SH-SY5Y (cell line): ENCODE measurements around the gene USP35.

Experiments
- GATA2 ChIP-seq: IDR thresholded peaks from 2 replicates; pipeline ENCODE4 v1.6.1; 2011; ENCODE audit warnings: mild to moderate bottlenecking, low read depth, low read length
- GATA3 ChIP-seq: IDR thresholded peaks from 2 replicates; pipeline ENCODE4 v1.6.1; 2011; ENCODE audit warnings: low read depth, mild to moderate bottlenecking, low read length, moderate library complexity

DNA sequence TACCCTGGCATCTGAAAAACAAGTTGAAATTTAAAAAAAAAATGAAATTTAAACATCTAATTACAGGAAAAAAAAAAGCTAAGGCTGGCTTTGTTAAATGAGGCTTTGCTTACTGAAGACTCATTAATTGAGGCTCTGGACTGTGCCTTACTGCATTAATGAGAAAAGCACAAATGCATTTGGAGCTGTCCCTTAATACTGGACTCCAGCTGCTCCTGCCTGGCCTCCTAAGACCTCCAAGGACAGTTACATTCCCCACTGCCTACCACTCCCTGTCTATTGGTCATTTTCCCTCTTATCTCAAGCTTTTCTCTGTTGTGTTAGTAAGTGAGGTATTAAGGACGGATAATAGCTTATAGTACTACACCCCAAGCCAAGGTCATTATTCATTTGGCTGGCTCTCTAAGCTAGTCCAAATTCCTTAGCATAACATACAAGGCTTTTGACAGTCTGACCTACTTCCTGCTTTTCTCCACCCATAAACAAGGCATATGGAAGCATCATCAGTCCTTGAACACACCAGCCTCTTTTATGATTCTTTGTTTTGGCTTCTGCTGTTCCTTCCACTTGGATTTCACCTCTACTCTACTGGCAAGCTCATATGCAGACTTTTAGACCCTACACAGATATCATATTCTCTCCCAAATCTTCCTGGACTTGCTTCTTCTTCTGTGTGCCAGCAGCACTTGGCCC is 62.5 kb downstream of the USP35 start:
- TF ChIP-seq GATA2 (no peak), GATA3 (no peak)
